Measurements from ENCODE around the gene RGL2. TPM values are rescaled to one million over a fixed set of nuclear protein-coding genes. Genes with fewer than 3 reads are reported as not detected.
"Not testable (repeated sequence)": the region's sequence is repeated elsewhere in the genome, so short reads cannot be mapped to it uniquely, and the experiment has no call there.

Gene RGL2
- total RNA-seq, 1 donor from 2014 or later, result 83.5 TPM

DNA sequence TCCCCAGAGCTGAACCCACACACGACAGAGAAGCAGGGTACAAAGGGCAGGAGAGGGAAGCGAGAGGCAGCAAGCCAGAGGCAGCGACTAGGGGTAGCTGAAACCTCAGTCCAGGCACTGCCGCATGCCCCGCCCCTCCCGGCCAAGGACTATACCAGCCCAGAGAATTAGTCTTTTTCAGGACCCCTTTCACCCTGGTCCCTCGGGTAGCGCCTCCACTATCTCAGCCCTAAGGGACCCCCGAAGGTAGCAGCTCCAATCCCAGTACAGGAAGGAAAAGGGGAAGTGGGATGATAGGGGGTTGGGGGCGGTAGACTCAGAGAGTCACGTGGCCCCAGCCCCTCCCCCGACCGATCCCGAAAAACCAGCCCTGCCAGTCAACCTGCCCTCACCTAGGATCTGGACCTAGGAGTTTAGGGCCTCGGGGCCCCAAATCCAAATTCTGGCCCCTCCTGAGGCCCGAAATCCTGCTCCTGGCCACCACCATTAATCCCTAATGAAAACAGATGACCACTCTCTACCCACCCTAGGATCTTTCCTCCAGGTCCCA is 1.3 kb downstream of the RGL2 start:
- DNase-seq (ENCODE audit: low spot score), result no peak
- intact Hi-C loops (cut with DNase I), result no loop called here

GRCh38 chr6:33296797-33297405 is 1.8 kb downstream of the RGL2 start:
- intact Hi-C loops (cut with DNase I), result no loop called here
- DNase-seq (ENCODE audit: low spot score), result no peak
- no peak for ATAC-seq

More for the DNA sequence above, 1.3 kb downstream of the RGL2 start:
- peak; percentile 2 for ATAC-seq

- no peak for ATAC-seq
- intact Hi-C loops (cut with DNase I), result no loop called here
These were observed 2.9 kb downstream of the RGL2 start for GRCh38 chr6:33295621-33296369.

GRCh38 chr6:33294086-33294823 is 4.5 kb downstream of the RGL2 start:
- intact Hi-C loops (cut with DNase I), result no loop called here
- DNase-seq (ENCODE audit: low spot score) (no peak), ATAC-seq (no peak)

More at GRCh38 chr6:33295621-33296369, 2.9 kb downstream of the RGL2 start:
- DNase-seq (ENCODE audit: low spot score), result no peak

DNA sequence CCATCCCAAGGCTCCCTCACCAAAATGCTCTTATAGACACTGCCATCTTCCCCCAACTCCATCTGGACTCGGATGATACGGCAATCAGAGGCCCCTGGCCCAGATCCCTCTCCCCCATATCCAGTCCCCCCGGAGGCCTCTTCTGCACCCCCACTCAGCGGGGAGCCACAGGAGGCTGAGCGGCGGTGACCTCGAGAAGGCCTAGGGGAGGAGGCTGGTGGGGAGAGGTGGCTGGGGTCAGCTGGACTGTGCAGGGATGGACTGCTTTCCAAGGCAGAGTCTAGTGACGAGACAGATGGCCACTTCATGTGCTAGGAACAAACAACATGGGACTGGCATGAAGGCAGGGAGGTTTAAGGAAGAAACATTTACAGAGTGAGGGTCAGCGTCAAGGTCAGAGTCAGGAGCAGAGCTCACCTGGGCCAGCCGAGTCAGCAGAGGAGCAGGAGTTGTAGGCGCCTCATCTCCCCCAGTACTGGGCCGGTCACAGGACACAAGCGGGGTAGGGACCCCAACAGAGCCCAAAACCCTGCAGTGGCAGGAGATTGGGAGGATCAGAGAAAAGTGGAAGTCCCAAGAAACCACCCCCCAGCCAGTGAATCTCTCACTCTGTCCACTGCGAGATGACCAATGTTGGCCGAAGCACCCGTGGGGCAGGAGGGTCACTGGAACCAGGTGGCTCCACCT is 5.6 kb downstream of the RGL2 start:
- DNase-seq (ENCODE audit: low spot score) (no peak), ATAC-seq (no peak)
- intact Hi-C loops (cut with DNase I), result no loop called here

- no peak for DNase-seq (ENCODE audit: low spot score)
- intact Hi-C loops (cut with DNase I), result no loop called here
- ATAC-seq, result no peak
These were observed 8.3 kb downstream of the RGL2 start for GRCh38 chr6:33290459-33290858.

DNA sequence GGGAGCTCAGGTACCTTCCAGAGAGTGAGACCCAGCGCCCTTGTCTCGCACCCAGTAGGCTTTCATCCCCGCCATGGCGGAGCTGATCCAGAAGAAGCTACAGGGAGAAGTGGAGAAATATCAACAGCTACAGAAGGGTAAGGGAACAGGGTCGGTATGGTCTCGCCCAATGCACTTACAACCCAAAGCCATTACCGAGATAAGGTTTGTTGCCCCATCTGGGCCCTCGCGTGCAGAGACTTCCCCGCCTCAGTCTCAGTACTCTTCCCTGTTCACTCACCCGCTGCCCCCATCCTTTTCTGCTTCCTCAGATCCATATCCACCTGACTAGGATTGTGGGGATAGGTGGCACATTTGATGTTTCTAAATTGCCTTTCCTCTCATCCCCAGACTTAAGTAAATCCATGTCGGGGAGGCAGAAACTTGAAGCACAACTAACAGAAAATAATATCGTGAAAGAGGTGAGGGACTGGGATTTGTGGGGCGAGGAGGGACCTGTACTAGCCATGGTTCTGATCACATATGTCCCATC is 8.9 kb downstream of the RGL2 start:
- intact Hi-C loops (cut with DNase I), result no loop called here
- no peak for ATAC-seq
- no peak for DNase-seq (ENCODE audit: low spot score)

DNA sequence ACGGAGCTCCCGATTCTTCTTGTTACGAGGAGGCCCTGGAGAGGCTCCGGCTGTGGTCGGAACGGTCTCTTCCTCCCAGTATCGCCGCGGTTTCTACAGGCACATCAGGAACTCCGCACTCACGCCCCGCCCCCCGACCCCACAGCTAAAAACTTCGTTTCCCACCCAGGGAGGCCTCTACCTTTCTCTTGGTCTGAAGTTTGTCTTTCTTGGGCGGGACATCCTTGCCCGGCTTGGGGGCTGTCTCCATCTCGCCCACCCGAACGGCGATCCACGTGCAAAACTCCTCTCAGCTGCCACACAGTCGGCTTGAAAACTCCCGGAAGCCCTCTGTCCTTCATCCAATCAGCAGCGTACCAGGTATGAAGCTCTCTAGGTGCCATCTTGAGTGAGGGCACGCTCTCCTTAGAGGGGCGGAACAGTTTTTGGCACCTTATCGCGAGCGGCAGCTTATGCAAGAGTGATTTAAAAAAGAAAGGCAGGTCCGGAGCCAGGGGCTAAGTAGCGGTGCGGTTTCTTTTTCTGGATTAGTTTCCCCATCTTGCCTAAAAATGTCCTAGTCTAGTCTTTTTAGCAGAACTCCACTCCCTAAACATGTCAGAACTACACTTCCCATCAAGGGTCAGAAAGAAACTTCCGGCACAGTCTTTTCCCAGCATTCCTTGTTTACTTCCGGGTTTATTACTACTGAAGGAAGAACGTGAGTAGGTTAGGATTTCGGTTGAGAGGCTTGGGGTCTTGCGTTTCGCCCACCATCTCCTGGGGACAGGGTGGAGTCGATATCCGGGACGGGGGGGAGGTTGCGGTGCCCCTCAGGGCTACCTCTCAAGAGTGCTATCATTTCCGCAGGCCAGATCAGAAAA is 9.6 kb downstream of the RGL2 start, which contains the start of the genes PFDN6 and WDR46:
Gene PFDN6 (plus strand): TSS at position 681 of the 863 bp plus-strand sequence. CDS start 256 bp downstream, outside the sequence.
Gene WDR46 (minus strand): TSS at position 319 of the 863 bp plus-strand sequence. CDS start 69 bp downstream, at position 250.
- DNase-seq (ENCODE audit: low spot score), result peak; percentile 88
- intact Hi-C loops (cut with DNase I), result no loop called here
- ATAC-seq, result peak; percentile 97

GRCh38 chr6:33288141-33288920 is 10.4 kb downstream of the RGL2 start:
- no peak for ATAC-seq
- intact Hi-C loops (cut with DNase I), result no loop called here
- DNase-seq (ENCODE audit: low spot score), result no peak

- no peak for ATAC-seq
- DNase-seq (ENCODE audit: low spot score), result no peak
- intact Hi-C loops (cut with DNase I), result no loop called here
These were observed 11.5 kb downstream of the RGL2 start for GRCh38 chr6:33286946-33287914.

DNA sequence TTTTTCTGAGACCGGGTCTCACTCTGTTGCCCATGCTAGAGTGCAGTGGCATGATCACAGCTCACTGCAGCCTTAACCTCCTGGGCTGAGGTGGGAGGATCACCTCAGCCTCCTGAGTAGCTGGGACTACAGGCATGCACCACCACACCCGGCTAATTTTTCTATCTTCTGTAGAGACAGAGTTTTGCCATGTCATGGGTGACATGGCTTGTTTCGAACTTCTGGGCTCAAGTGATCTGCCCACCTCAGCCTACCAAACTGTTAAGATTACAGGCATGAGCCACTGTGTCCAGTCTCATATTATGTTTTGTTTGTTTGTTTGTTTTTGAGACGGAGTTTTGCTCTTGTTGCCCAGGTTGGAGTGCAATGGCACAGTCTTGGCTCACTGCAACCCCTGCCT is 13.5 kb downstream of the RGL2 start:
- DNase-seq (ENCODE audit: low spot score); ATAC-seq; intact Hi-C loops (cut with DNase I): not testable (repeated sequence)

DNA sequence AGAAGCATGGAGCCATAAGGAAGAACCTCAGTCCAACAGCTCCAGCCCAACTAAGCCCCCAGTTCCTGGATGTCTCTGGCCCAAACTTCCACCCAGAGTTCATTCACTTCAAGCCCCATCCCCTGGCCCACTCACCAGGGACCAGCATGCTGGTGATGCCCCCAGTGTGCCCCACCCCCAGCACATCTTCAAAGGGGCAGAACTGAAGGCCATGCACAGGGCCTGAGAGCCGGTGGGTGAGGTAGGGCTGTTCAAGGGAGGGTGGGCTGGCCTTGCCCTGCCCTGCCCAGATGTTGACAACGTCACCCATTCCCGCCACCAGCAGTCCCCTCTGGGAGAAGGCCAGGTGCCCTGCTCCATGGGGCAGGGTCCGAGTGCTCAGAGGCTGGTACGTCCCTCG is 18.2 kb downstream of the RGL2 start:
- intact Hi-C loops (cut with DNase I), result no loop called here
- DNase-seq (ENCODE audit: low spot score) (no peak), ATAC-seq (no peak)

DNA sequence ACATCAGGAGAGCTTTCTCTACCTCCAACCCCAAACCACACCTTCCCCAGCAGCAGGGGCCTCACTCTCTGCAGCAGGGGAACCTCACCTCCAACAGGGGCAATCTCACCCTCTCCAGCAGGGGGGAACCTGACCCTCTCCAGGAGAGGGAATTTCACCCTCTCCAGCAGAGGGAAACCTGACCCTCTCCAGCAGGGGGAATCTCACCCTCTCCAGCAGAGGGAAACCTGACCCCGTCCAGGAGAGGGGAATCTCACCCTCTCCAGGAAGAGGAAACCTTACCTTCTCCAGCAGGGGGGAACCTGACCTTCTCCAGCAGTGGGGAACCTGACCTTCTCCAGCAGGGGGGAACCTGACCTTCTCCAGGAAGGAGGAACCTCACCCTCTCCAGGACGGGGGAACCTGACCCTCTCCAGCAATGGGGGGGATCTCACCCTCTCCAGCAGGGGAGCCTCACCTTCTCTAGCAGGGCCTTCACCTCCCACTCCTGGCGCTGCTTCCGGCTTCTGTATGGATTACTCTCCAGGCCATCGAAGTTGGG is 18.7 kb downstream of the RGL2 start:
- intact Hi-C loops (cut with DNase I), result no loop called here
- DNase-seq (ENCODE audit: low spot score), result no peak
- ATAC-seq, result no peak

- DNase-seq (ENCODE audit: low spot score) (no peak), ATAC-seq (no peak)
These were observed 19.5 kb downstream of the RGL2 start for GRCh38 chr6:33279257-33279695.

GRCh38 chr6:33278810-33279209 is 19.9 kb downstream of the RGL2 start:
- no peak for DNase-seq (ENCODE audit: low spot score)
- intact Hi-C loops (cut with DNase I), result no loop called here
- no peak for ATAC-seq

More at GRCh38 chr6:33279257-33279695, 19.5 kb downstream of the RGL2 start:
- intact Hi-C loops (cut with DNase I), result no loop called here

- DNase-seq (ENCODE audit: low spot score) (no peak), ATAC-seq (no peak)
- intact Hi-C loops (cut with DNase I), result no loop called here
These were observed 20.4 kb downstream of the RGL2 start for GRCh38 chr6:33278392-33278741.

All from sciatic nerve (tissue), 2 donors.